ENCODE results near the gene IL1RAPL1.

IL1RAPL1 gene

GRCh38 chrX:28988246-28988645, 401.0 kb downstream of the IL1RAPL1 start:
- DNase-seq (ENCODE audit: low spot score), result no peak
- ChIA-PET POLR2A (ENCODE audit: low non-redundant PET) (no interaction called here), CTCF (no interaction called here)
- no peak overlapping the region for H3K27ac ChIP-seq
- TF ChIP-seq, protein P1, sequence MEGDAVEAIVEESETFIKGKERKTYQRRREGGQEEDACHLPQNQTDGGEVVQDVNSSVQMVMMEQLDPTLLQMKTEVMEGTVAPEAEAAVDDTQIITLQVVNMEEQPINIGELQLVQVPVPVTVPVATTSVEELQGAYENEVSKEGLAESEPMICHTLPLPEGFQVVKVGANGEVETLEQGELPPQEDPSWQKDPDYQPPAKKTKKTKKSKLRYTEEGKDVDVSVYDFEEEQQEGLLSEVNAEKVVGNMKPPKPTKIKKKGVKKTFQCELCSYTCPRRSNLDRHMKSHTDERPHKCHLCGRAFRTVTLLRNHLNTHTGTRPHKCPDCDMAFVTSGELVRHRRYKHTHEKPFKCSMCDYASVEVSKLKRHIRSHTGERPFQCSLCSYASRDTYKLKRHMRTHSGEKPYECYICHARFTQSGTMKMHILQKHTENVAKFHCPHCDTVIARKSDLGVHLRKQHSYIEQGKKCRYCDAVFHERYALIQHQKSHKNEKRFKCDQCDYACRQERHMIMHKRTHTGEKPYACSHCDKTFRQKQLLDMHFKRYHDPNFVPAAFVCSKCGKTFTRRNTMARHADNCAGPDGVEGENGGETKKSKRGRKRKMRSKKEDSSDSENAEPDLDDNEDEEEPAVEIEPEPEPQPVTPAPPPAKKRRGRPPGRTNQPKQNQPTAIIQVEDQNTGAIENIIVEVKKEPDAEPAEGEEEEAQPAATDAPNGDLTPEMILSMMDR (conservative IDR thresholded peaks at IDR 0.05; ENCODE audit: low read depth), result no peak

- CTCF ChIA-PET, result interaction anchor here (0.6 kb wide), 1 partner anchor 1367 kb away, joined by 3 read pairs; no protein-coding TSS in a partner anchor
Measured at GRCh38 chrX:28997706-28998463, 410.6 kb downstream of the IL1RAPL1 start.

DNA sequence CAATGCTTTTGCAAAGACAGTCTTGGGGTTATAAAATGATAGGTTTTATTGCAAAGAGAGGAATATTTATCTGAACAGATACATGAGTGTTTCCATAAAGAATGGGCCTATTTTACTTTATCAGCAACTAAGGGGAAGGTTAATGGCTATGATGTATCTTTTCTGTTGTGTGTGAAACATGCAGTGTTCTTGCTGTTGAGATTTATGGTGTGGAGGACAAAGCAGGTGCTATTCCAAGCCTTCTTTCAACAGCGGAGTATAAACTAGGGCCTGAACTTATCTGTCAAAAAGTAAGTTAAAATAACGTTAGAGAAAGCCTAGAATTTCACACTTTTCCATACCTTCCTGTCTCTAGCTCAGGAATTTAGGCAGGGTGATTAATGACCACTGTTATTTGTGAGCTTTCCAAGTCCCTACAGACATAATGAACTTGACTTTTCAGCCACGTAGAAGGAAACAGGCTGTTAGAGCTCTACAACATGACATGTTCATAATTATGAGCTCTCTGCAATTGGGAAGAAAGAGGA, 411.4 kb downstream of the IL1RAPL1 start:
- POLR2A ChIA-PET (ENCODE audit: low non-redundant PET), result no interaction called here
- TF ChIP-seq, protein P1 (conservative IDR thresholded peaks at IDR 0.05; ENCODE audit: low read depth), result no peak
- H3K27ac ChIP-seq, result no peak overlapping the region
- CTCF ChIA-PET, result interaction anchor here (0.6 kb wide), 1 partner anchor 936 kb away, joined by 3 read pairs; no protein-coding TSS in a partner anchor
- DNase-seq (ENCODE audit: low spot score), result no peak

More at GRCh38 chrX:28997706-28998463, 410.6 kb downstream of the IL1RAPL1 start:
- H3K27ac ChIP-seq, result no peak overlapping the region
- no peak for DNase-seq (ENCODE audit: low spot score)
- POLR2A ChIA-PET (ENCODE audit: low non-redundant PET), result no interaction called here
- TF ChIP-seq, protein P1 (conservative IDR thresholded peaks at IDR 0.05; ENCODE audit: low read depth), result no peak

- ChIA-PET POLR2A (ENCODE audit: low non-redundant PET) (no interaction called here), CTCF (no interaction called here)
- no peak for DNase-seq (ENCODE audit: low spot score)
- H3K27ac ChIP-seq, result no peak overlapping the region
- TF ChIP-seq, protein P1 (conservative IDR thresholded peaks at IDR 0.05; ENCODE audit: low read depth), result no peak
Measured at GRCh38 chrX:29012867-29013266, 425.6 kb downstream of the IL1RAPL1 start.

GRCh38 chrX:29023207-29023606, 436.0 kb downstream of the IL1RAPL1 start:
- CTCF ChIA-PET, result no interaction called here
- POLR2A ChIA-PET (ENCODE audit: low non-redundant PET), result no interaction called here
- TF ChIP-seq, protein P1 (conservative IDR thresholded peaks at IDR 0.05; ENCODE audit: low read depth), result no peak
- H3K27ac ChIP-seq, result no peak overlapping the region
- DNase-seq (ENCODE audit: low spot score), result no peak

GRCh38 chrX:29024871-29025270, 437.6 kb downstream of the IL1RAPL1 start:
- ChIA-PET CTCF (no interaction called here), POLR2A (ENCODE audit: low non-redundant PET) (no interaction called here)
- H3K27ac ChIP-seq, result no peak overlapping the region
- TF ChIP-seq, protein P1 (conservative IDR thresholded peaks at IDR 0.05; ENCODE audit: low read depth), result no peak
- no peak for DNase-seq (ENCODE audit: low spot score)

Measured in RWPE1 (cell line).